ENCODE data around the gene VSIG10L.

Gene VSIG10L

GRCh38 chr19:51365211-51365964 lies 23.4 kb upstream of the VSIG10L start:
- DNase-seq: no peak

GRCh38 chr19:51364200-51365106 lies 22.5 kb upstream of the VSIG10L start:
- DNase-seq: no peak

- DNase-seq: no peak
Measured at GRCh38 chr19:51361239-51361638, 19.3 kb upstream of the VSIG10L start.

DNA sequence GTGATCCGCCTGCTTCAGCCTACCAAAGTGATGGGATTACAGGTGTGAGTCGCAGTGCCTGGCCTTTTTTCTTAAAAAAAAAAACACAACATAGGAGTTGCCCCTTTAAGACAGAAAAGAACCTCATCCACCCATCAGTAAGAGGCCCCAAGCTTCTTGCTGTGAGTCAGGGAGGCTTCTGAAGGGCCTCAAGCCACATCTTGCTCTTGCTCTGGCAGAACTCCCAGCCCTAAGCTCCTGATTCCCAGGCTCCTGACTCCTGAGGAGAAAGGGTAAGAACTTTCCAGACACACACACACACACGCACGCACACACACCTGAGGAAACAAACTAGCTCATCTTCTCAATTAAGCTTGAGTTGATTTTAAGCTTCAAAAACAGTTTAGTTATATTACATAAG lies 17.4 kb upstream of the VSIG10L start:
- DNase-seq: no peak

DNA sequence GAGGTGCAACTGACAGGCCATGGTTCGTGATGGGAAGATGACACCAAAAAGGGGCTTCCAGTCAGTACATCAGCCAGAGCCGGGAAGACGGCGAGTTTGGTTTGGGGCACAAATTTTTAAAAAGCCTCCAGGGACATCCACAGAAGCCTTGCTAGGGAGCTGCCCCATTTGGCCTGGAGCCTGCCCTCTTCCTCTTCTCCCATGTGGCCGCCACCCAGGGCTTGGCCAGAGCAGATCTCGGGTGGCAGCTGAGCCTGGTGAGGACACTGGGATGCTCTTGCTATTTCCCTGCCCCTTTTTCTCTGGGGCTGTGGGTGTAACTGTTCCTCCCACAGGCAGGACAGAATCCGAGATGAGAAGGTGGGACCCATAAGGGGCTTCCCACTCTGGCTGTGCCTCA lies 16.0 kb upstream of the VSIG10L start:
- DNase-seq: no peak

GRCh38 chr19:51356159-51356801 lies 14.3 kb upstream of the VSIG10L start:
- no peak for DNase-seq

DNA sequence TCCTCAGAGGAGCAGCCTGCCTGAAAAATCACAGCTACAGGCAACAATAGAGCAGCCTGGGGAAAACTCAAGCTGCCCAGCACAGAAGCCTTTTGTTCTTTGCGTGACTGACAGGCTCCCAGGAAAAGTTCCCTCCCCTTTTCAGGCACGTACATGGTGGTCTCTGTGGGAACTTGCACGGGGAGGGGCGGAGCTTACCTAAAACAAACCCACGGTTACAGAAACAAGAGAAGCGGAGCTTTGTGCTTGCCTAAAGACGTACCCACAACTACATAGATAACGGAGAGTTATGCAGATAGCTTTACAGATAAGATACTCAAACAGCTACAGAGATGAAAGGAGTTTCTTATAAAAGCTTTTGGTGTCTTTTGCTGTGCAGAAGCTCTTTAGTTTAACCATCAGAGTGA lies 12.8 kb upstream of the VSIG10L start:
- DNase-seq: no peak

DNA sequence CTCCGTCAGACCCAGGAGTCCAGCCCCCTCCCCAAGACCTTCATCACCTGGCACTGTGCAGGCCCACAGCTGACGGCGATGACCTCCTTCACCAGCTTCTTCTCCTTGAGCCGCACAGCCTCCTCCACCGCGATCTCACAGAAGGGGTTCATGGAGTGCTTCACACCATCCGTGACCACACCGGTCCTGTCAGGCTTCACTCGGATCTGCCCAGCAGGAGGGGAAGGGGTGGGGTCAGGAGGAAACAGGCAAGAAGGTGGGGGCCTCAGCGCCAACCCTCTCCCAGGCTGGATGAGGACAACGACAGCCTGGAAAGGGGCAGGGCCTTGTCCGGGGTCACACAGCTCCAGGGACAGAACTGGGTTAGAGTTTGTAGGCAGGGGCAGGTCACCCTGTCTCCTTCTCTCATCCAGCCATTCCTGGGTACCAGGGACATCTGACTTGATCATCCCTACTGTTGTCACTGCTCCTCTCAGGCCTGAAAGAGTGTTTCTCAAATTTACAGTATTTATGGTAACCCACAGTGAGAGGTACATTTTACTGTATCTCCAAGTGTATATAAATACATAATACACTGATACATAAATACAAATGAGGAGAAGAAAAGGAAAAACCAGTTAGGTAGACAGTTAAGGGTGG lies 12.3 kb upstream of the VSIG10L start:
- no peak for DNase-seq

GRCh38 chr19:51352783-51353360 lies 10.9 kb upstream of the VSIG10L start:
- no peak for DNase-seq

- no peak for DNase-seq
Measured at GRCh38 chr19:51351266-51351990, 9.5 kb upstream of the VSIG10L start.

DNA sequence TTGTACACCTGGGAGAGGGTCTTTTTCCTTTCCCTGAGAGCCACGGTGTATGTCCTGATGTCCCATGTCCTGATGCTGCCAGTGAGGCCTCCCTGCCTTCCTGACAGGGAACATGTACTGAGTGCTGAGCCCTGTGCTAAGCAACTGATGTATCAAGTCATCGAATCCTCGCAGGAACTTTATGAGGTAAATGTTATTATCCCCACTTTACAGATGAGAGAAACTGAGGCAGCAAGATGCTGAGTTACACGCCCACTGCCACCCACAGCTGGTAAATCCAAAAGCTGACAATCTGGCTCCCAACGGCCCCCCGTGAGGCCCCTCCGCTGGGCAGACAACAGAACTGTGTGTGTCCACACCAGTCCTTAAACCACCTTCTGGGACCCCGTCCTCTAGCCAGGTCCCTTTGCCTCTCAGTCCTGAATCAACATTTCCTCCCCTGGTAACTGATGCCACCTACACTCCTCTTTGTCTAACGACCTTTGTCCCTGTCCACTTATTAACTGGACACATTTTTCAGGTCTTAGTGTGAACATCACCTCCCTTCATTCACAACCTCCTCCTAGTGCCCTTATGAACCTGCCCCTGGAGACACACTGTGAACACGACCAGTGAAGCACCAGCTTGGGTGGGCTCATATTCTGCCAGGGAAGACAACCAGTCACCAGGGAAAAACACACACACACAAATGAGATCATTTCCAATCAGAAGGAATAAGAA lies 5.4 kb upstream of the VSIG10L start:
- DNase-seq: no peak

- DNase-seq: no peak
Measured at GRCh38 chr19:51346742-51347141, 4.8 kb upstream of the VSIG10L start.

GRCh38 chr19:51345076-51345620 lies 3.2 kb upstream of the VSIG10L start:
- no peak for DNase-seq

- DNase-seq: no peak
Measured at GRCh38 chr19:51342631-51343569, 961 bp upstream of the VSIG10L start.

GRCh38 chr19:51341066-51341465 lies 873 bp downstream of the VSIG10L start:
- no peak for DNase-seq

- DNase-seq: peak; percentile 74 to 85
Measured at GRCh38 chr19:51339687-51340656, 2.0 kb downstream of the VSIG10L start.

DNA sequence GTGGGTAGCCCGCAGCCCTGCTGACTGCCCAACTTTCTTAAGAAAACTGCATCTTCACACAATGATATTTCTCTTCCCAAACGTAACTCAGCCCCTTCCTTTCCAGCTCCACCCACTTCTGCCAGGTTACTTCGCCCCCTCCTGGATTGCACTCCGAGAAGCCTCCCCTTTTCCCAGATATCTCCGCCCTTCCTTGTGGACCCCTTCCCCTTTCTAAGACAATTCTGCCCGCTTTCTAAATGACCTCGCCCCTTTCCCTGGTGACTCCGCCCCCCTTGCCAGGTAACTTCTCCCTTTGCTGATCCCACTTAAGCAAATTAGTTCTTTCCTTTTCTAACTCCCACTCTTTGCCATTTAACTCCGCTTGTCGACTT lies 2.6 kb downstream of the VSIG10L start:
- no peak for DNase-seq

DNA sequence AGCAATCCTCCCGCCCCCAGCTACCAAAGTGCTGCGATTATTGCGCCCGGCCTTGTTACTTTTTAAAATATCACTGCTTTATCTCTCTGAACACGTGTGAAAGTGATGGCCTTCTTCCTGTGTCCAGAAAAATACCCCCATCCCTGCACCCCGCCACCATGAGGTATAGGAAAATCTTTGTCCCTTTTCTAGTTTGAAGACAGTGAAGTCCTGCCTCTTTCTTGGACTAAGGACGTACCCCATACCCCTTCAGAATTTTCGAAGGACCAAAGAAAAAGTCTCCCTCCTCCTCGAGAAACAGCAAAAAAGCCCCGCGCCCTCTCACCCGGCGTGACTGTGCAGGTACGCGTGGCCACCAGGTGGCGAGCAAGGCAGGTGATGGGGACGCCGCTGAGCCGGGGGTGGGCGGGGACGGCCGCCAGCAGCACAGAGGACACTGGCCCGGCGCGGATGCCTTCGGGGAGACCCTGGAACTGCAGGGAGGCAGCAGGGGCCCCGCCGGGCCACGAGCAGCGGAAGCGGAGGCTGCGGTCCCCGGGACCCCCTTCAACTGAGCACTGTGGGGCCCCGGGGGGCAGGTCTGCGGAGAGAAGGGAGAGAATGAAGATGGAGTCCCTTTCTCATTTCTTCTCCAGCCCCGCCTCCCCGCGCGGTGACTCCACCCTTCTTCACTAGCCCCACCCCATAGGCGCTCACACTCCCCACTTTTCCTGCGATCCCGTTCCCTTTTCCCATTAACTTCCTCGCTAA lies 3.2 kb downstream of the VSIG10L start:
- DNase-seq: peak in 1 of 2 experiments; percentile 39

Data from cerebellar nuclear complex (tissue), 1 donor.